WTC11 (cell line): ENCODE results near the gene LATS2. TPM values are rescaled to one million over a fixed set of nuclear protein-coding genes. Genes with fewer than 3 reads are reported as not detected.

ENCODE experiments used
- ATAC-seq: fragments of 200-7000 bp; cut with Tn5 transposase; 2 replicates; pipeline ENCODE4 v1.10.0; 2021; ENCODE audit warnings: mild to moderate bottlenecking, moderate library complexity
- CTCF ChIA-PET: fragments of 300-600 bp; sonication (Branson Sonifier 250); formaldehyde crosslinking; loops from one replicate; lab custom pipeline; 2021; ENCODE audit warnings: antibody characterized with exemption; lab: Charles Lee
- POLR2A ChIA-PET: fragments of 350-600 bp; sonication (Branson Sonifier 250); formaldehyde crosslinking; loops from one replicate; lab custom pipeline; 2021; ENCODE audit warnings: antibody characterized with exemption; lab: Charles Lee
- DNase-seq: peaks from one replicate; pipeline ENCODE4 v3.0.0; 2021; ENCODE audit warnings: low spot score
- H3K27ac Mint-ChIP-seq: 2 replicates; pipeline ENCODE4 v1.8.0; 2021; ENCODE audit warnings: mixed read lengths
- H3K27me3 Mint-ChIP-seq: 2 replicates; pipeline ENCODE4 v1.8.0; 2021; ENCODE audit warnings: low read depth, mild to moderate bottlenecking, moderate library complexity, mixed read lengths
- H3K36me3 Mint-ChIP-seq: 2 replicates; pipeline ENCODE4 v1.8.0; 2021; ENCODE audit warnings: mixed read lengths
- H3K4me1 Mint-ChIP-seq: 2 replicates; pipeline ENCODE4 v1.8.0; 2022; ENCODE audit warnings: mixed read lengths
- H3K4me3 Mint-ChIP-seq: 2 replicates; pipeline ENCODE4 v1.8.0; 2021; ENCODE audit warnings: mild to moderate bottlenecking, moderate library complexity, mixed read lengths
- H3K9me3 Mint-ChIP-seq: 2 replicates; pipeline ENCODE4 v1.8.0; 2021; ENCODE audit warnings: mixed read lengths
- CDX4 ChIP-seq: fragments of 250-450 bp; sonication (Bioruptor Pico); IDR thresholded peaks from 2 replicates; pipeline ENCODE4 v1.9.0; 2021; ENCODE audit warnings: moderate library complexity, mild to moderate bottlenecking, inconsistent platforms, borderline replicate concordance
- CREM ChIP-seq: sonication (generic); formaldehyde crosslinking; IDR thresholded peaks from 2 replicates; pipeline ENCODE4 v1.8.1; 2022; ENCODE audit warnings: mild to moderate bottlenecking, missing genetic modification reagents, moderate library complexity
- E2F1 ChIP-seq: sonication (generic); formaldehyde crosslinking; IDR thresholded peaks from 2 replicates; pipeline ENCODE4 v1.8.0; 2022; ENCODE audit warnings: mild to moderate bottlenecking, missing genetic modification reagents
- ESRRA ChIP-seq: sonication (generic); formaldehyde crosslinking; IDR thresholded peaks from 2 replicates; pipeline ENCODE4 v1.8.1; 2022; ENCODE audit warnings: mild to moderate bottlenecking, missing genetic modification reagents, borderline replicate concordance
- FOXK1 ChIP-seq: sonication (generic); formaldehyde crosslinking; IDR thresholded peaks from 2 replicates; pipeline ENCODE4 v1.8.0; 2022; ENCODE audit warnings: mild to moderate bottlenecking, moderate library complexity, missing genetic modification reagents
- FOXP1 ChIP-seq: sonication (generic); formaldehyde crosslinking; IDR thresholded peaks from 2 replicates; pipeline ENCODE4 v1.8.0; 2022; ENCODE audit warnings: missing genetic modification reagents, mild to moderate bottlenecking, moderate library complexity, borderline replicate concordance
- GABPB1 ChIP-seq: sonication (generic); formaldehyde crosslinking; IDR thresholded peaks from 2 replicates; pipeline ENCODE4 v1.8.1; 2023; ENCODE audit warnings: mild to moderate bottlenecking, missing genetic modification reagents
- HMGXB4 ChIP-seq: sonication (generic); formaldehyde crosslinking; IDR thresholded peaks from 2 replicates; pipeline ENCODE4 v1.8.1; 2023; ENCODE audit warnings: mild to moderate bottlenecking, moderate library complexity, missing genetic modification reagents
- IRF1 ChIP-seq: sonication (generic); formaldehyde crosslinking; IDR thresholded peaks from 2 replicates; pipeline ENCODE4 v1.8.0; 2023; ENCODE audit warnings: missing genetic modification reagents
- TCF7 ChIP-seq: sonication (generic); formaldehyde crosslinking; IDR thresholded peaks from 2 replicates; pipeline ENCODE4 v1.8.0; 2022; ENCODE audit warnings: mild to moderate bottlenecking, low read depth, missing genetic modification reagents, moderate library complexity
- ZMAT4 ChIP-seq: fragments of 250-450 bp; sonication (Bioruptor Pico); IDR thresholded peaks from 2 replicates; pipeline ENCODE4 v1.9.0; 2021; ENCODE audit warnings: mild to moderate bottlenecking
- ZNF121 ChIP-seq: sonication (generic); formaldehyde crosslinking; IDR thresholded peaks from 2 replicates; pipeline ENCODE4 v1.8.0; 2023; ENCODE audit warnings: missing genetic modification reagents
- ZNF219 ChIP-seq: sonication (generic); formaldehyde crosslinking; IDR thresholded peaks from 2 replicates; pipeline ENCODE4 v1.8.0; 2023; ENCODE audit warnings: missing genetic modification reagents, mild to moderate bottlenecking, borderline replicate concordance
- ZNF281 ChIP-seq: sonication (generic); formaldehyde crosslinking; IDR thresholded peaks from 2 replicates; pipeline ENCODE4 v1.8.0; 2023; ENCODE audit warnings: mild to moderate bottlenecking, missing genetic modification reagents
- ZNF532 ChIP-seq: fragments of 250-450 bp; sonication (Bioruptor Pico); IDR thresholded peaks from 2 replicates; pipeline ENCODE4 v1.9.0; 2021; ENCODE audit warnings: mild to moderate bottlenecking, borderline replicate concordance
- ZNF671 ChIP-seq: fragments of 250-450 bp; sonication (Bioruptor Pico); IDR thresholded peaks from 2 replicates; pipeline ENCODE4 v1.8.0; 2021; ENCODE audit warnings: mild to moderate bottlenecking
- total RNA-seq: library from RNA; stranded (reverse); gene quantifications from 3 replicates; pipeline ENCODE4 v1.2.3, GENCODE V29; 2021

LATS2 gene
- total RNA-seq, 1 experiment from 2014 or later: 28.9 TPM

GRCh38 chr13:21037656-21038055 lies 23.7 kb downstream of the LATS2 start (continued):
- TF ChIP-seq ZNF281 (CRISPR knock-in tag) (no peak), ZMAT4 (no peak), FOXP1 (CRISPR knock-in tag) (no peak), ZNF121 (no peak)

- Mint-ChIP-seq H3K4me3 (no peak overlapping the region), H3K27ac (peak overlapping the region; percentile 82), H3K36me3 (no peaks in the 10 kb centered on the region)
- no peak for DNase-seq
- TF ChIP-seq ZNF281 (CRISPR knock-in tag) (no peak), GABPB1 (no peak), CDX4 (no peak), E2F1 (CRISPR knock-in tag) (no peak), FOXK1 (CRISPR knock-in tag) (no peak), ZNF671 (no peak)
- TF ChIP-seq, all 79 proteins: peak for 0
- Mint-ChIP-seq H3K4me1 (peaks cover 56% of the 10 kb centered on the region), H3K9me3 (no peaks in the 10 kb centered on the region), H3K27me3 (no peaks in the 10 kb centered on the region)
- no peak for ATAC-seq
- POLR2A ChIA-PET: no interaction called here
- CTCF ChIA-PET: interaction anchor here (1.0 kb wide), 1 partner anchor 38 kb away, joined by 3 read pairs; no protein-coding TSS in a partner anchor
These were observed 25.9 kb downstream of the LATS2 start for GRCh38 chr13:21035498-21035897.

- CTCF ChIA-PET: interaction anchor here (1.0 to 1.1 kb wide), 4 partner anchors 9 to 38 kb away, joined by 3 to 4 read pairs (median 4); no protein-coding TSS in a partner anchor
- POLR2A ChIA-PET: interaction anchor here (0.8 to 1.6 kb wide), 2 partner anchors 21 to 25 kb away, joined by 3 to 6 read pairs; no protein-coding TSS in a partner anchor
- Mint-ChIP-seq H3K27me3 (no peaks in the 10 kb centered on the region), H3K27ac (peak overlapping the region; percentile 91), H3K36me3 (no peaks in the 10 kb centered on the region), H3K4me1 (peaks cover 50% of the 10 kb centered on the region), H3K9me3 (no peaks in the 10 kb centered on the region), H3K4me3 (no peak overlapping the region)
- DNase-seq: peak; percentile 30
- ATAC-seq: peak; percentile 90
- TF ChIP-seq ZNF532 (no peak), ESRRA (CRISPR knock-in tag) (no peak), HMGXB4 (CRISPR knock-in tag) (no peak), CREM (no peak), TCF7 (CRISPR knock-in tag) (no peak), ZNF219 (CRISPR knock-in tag) (no peak), IRF1 (CRISPR knock-in tag) (no peak), FOXK1 (CRISPR knock-in tag) (no peak)
These were observed 26.7 kb downstream of the LATS2 start for GRCh38 chr13:21034603-21035191.
